Esophagus (tissue), 2 donors: ENCODE data around the gene CRTC1. TPM values are rescaled to one million over a fixed set of nuclear protein-coding genes. Genes with fewer than 3 reads are reported as not detected.

Experiments used
- H3K27ac ChIP-seq, 2 donors: one replicate each; pipeline ENCODE4 v1.5.1; 2013; ENCODE audit warnings: low read depth in 2 of 2, mild to moderate bottlenecking in 2 of 2, inconsistent platforms in 1 of 2, low read length in 1 of 2, moderate library complexity in 1 of 2
- H3K27me3 ChIP-seq, 2 donors: one replicate each; pipeline ENCODE4 v1.6.1; 2013; ENCODE audit warnings: low read length in 2 of 2, control low read depth in 1 of 2, mild to moderate bottlenecking in 1 of 2; ENCODE audit not compliant: insufficient read depth in 2 of 2, control insufficient read depth in 1 of 2
- H3K36me3 ChIP-seq, 2 donors: one replicate each; pipeline ENCODE4 v1.6.1; 2013; ENCODE audit warnings: low read length in 1 of 2; ENCODE audit not compliant: control insufficient read depth in 2 of 2, insufficient read depth in 2 of 2
- H3K4me1 ChIP-seq, 2 donors: one replicate each; pipeline ENCODE4 v1.6.1; 2013; ENCODE audit warnings: low read length in 1 of 2; ENCODE audit not compliant: control insufficient read depth in 2 of 2, insufficient read depth in 2 of 2
- H3K4me3 ChIP-seq, 2 donors: one replicate each; pipeline ENCODE4 v1.5.1; 2013; ENCODE audit warnings: low read length in 2 of 2, mild to moderate bottlenecking in 2 of 2, low read depth in 1 of 2, moderate library complexity in 1 of 2
- H3K9me3 ChIP-seq, 2 donors: one replicate each; pipeline ENCODE4 v1.6.1; 2013; ENCODE audit warnings: mild to moderate bottlenecking in 2 of 2, low read depth in 1 of 2, low read length in 1 of 2, moderate library complexity in 1 of 2; ENCODE audit not compliant: control insufficient read depth in 2 of 2, insufficient read depth in 1 of 2
- WGBS, 2 donors: extraction: QIAGEN DNeasy Blood & Tissue Kit; methylation state at CpG; one replicate each; pipeline ENCODE4 v1.1.7; 2013; 5-methylcytosine and 5-hydroxymethylcytosine counted together
- polyA plus RNA-seq, 2 donors: library from polyadenylated mRNA; stranded (reverse); fragments of 200-250 nt; gene quantifications; one replicate each; pipeline ENCODE4 v1.2.3, GENCODE V29; 2013
- donor health status: healthy with polysubstance abuse.
- donor health status: Bipolar disorder and iron deficiency.

CRTC1 gene
- polyA plus RNA-seq, 2 donors, result 2.1 to 4.0 TPM

GRCh38 chr19:18660051-18660910 is 23.2 kb upstream of the CRTC1 start:
- Histone ChIP-seq H3K27me3 (no peaks in the 10 kb centered on the region), H3K4me1 (peaks cover 12% of the 10 kb centered on the region in 2 donors), H3K4me3 (no peak overlapping the region), H3K36me3 (no peaks in the 10 kb centered on the region), H3K9me3 (no peaks in the 10 kb centered on the region), H3K27ac (peak overlapping the region; percentile 69 to 71)
- WGBS, 2 donors, result 76 to 80% methylated on average over 26 to 37 of the region's 37 CpGs

GRCh38 chr19:18660939-18661670 is 22.4 kb upstream of the CRTC1 start:
- 83 to 85% methylated on average over 10 of the region's 10 CpGs for WGBS, 2 donors
- Histone ChIP-seq H3K27me3 (no peaks in the 10 kb centered on the region), H3K4me1 (peaks cover 12% of the 10 kb centered on the region in 2 donors), H3K4me3 (no peak overlapping the region), H3K9me3 (no peaks in the 10 kb centered on the region), H3K27ac (peak overlapping the region; percentile 45 to 69), H3K36me3 (peaks cover 0 to 2% of the 10 kb centered on the region in 2 donors)

GRCh38 chr19:18662972-18663732 is 20.3 kb upstream of the CRTC1 start:
- Histone ChIP-seq H3K4me1 (peaks cover 6% of the 10 kb centered on the region in 2 donors), H3K36me3 (peaks cover 0 to 10% of the 10 kb centered on the region in 2 donors), H3K9me3 (peaks cover 0 to 7% of the 10 kb centered on the region in 2 donors), H3K27me3 (no peaks in the 10 kb centered on the region), H3K4me3 (no peak overlapping the region), H3K27ac (peak overlapping the region; percentile 15 to 27)
- 73 to 75% methylated on average over 15 of the region's 15 CpGs for WGBS, 2 donors

GRCh38 chr19:18663940-18664530 is 19.4 kb upstream of the CRTC1 start:
- Histone ChIP-seq H3K27me3 (no peaks in the 10 kb centered on the region), H3K36me3 (peaks cover 0 to 18% of the 10 kb centered on the region in 2 donors), H3K27ac (no peak overlapping the region), H3K4me3 (no peak overlapping the region), H3K9me3 (peaks cover 0 to 10% of the 10 kb centered on the region in 2 donors), H3K4me1 (peaks cover 2 to 6% of the 10 kb centered on the region in 2 donors)
- 77 to 80% methylated on average over 14 of the region's 14 CpGs for WGBS, 2 donors

GRCh38 chr19:18665771-18666202 is 17.7 kb upstream of the CRTC1 start:
- no peak overlapping the region for H3K4me3 ChIP-seq
- peaks cover 0 to 22% of the 10 kb centered on the region in 2 donors for H3K36me3 ChIP-seq
- no peaks in the 10 kb centered on the region for H3K27me3 ChIP-seq
- peaks cover 2 to 3% of the 10 kb centered on the region in 2 donors for H3K4me1 ChIP-seq
- H3K9me3 ChIP-seq, result peaks cover 0 to 10% of the 10 kb centered on the region in 2 donors
- H3K27ac ChIP-seq, result peak overlapping the region in 1 of 2 donors; percentile 58
- WGBS, 2 donors, result 82 to 84% methylated on average over 20 to 22 of the region's 22 CpGs

- H3K4me3 ChIP-seq, result no peak overlapping the region
- H3K36me3 ChIP-seq, result peaks cover 0 to 25% of the 10 kb centered on the region in 2 donors
- 77% methylated on average over 12 of the region's 12 CpGs for WGBS, 2 donors
- H3K27ac ChIP-seq, result peak overlapping the region in 1 of 2 donors; percentile 58
- H3K27me3 ChIP-seq, result no peaks in the 10 kb centered on the region
- H3K4me1 ChIP-seq, result peaks cover 0 to under 1% of the 10 kb centered on the region in 2 donors
- H3K9me3 ChIP-seq, result peaks cover 0 to 10% of the 10 kb centered on the region in 2 donors
These were observed 17.2 kb upstream of the CRTC1 start for GRCh38 chr19:18666317-18666716.

- WGBS, 2 donors, result 91 to 95% methylated on average over 5 of the region's 5 CpGs
- no peaks in the 10 kb centered on the region for H3K27me3 ChIP-seq
- no peak overlapping the region for H3K4me3 ChIP-seq
- peaks cover 0 to 25% of the 10 kb centered on the region in 2 donors for H3K36me3 ChIP-seq
- H3K27ac ChIP-seq, result no peak overlapping the region
- H3K9me3 ChIP-seq, result peaks cover 0 to 10% of the 10 kb centered on the region in 2 donors
- H3K4me1 ChIP-seq, result peaks cover under 1 to 2% of the 10 kb centered on the region in 2 donors
These were observed 16.7 kb upstream of the CRTC1 start for GRCh38 chr19:18666784-18667183.

GRCh38 chr19:18667531-18668251 is 15.8 kb upstream of the CRTC1 start:
- Histone ChIP-seq H3K27me3 (no peaks in the 10 kb centered on the region), H3K9me3 (peaks cover 0 to 10% of the 10 kb centered on the region in 2 donors), H3K4me3 (no peak overlapping the region), H3K36me3 (peaks cover 0 to 25% of the 10 kb centered on the region in 2 donors), H3K4me1 (peaks cover 2 to 4% of the 10 kb centered on the region in 2 donors), H3K27ac (no peak overlapping the region)
- 96 to 98% methylated on average over 55 of the region's 55 CpGs for WGBS, 2 donors
